ENCODE measurements around the gene GRK2. TPM values are rescaled to one million over a fixed set of nuclear protein-coding genes. Genes with fewer than 3 reads are reported as not detected.

The GRK2 gene
- total RNA-seq, 1 experiment from 2014 or later = 56.3 TPM

- no peak overlapping the region for H3K4ac ChIP-seq (ENCODE audit: low read depth, low read length)
- no peak overlapping the region for H3K9ac ChIP-seq (ENCODE audit: extremely low read depth, insufficient read length, low read length)
- no peak overlapping the region for H2BK20ac ChIP-seq (ENCODE audit: low read depth, low read length, poor library complexity, severe bottlenecking)
- no peaks in the 10 kb centered on the region for H3K27me3 ChIP-seq (ENCODE audit: insufficient read depth, low read length)
- peaks cover 2% of the 10 kb centered on the region; the same call in 1 of the 2 replicates for H3K27me3 Mint-ChIP-seq (ENCODE audit: low read depth)
- no peak overlapping the region for H2BK120ac ChIP-seq (ENCODE audit: low read depth, low read length, poor library complexity, severe bottlenecking)
- H3K4me1 Mint-ChIP-seq = peaks cover 9 to 10% of the 10 kb centered on the region in 2 experiments
- H2BK5ac ChIP-seq (ENCODE audit: insufficient read length, low read length) = no peak overlapping the region
- H3K27ac Mint-ChIP-seq = no peak overlapping the region
- no peak overlapping the region for H2AK5ac ChIP-seq (ENCODE audit: insufficient read length, low read length)
- no peak overlapping the region for H3K27ac ChIP-seq (ENCODE audit: insufficient read length, low read depth, low read length)
- H2BK12ac ChIP-seq (ENCODE audit: insufficient read length, low read depth, low read length) = no peak overlapping the region
- no peak overlapping the region for H3T11ph ChIP-seq (ENCODE audit: low read length)
- WGBS (ENCODE audit: extremely low coverage, insufficient read length, low lambda C conversion rate) = no CpG with 5 or more reads among the region's 3 CpGs
- no peak overlapping the region for H3K4me2 ChIP-seq (ENCODE audit: insufficient read depth, insufficient read length, low read length)
- peaks cover 16 to 21% of the 10 kb centered on the region in 2 experiments for H3K9me3 Mint-ChIP-seq
- no peak for TF ChIP-seq CTCF (conservative IDR thresholded peaks at IDR 0.05)
- H4K20me1 ChIP-seq (ENCODE audit: control insufficient read depth, insufficient read depth, insufficient read length) = no peaks in the 10 kb centered on the region
- peaks cover under 1% of the 10 kb centered on the region; the same call in 1 of the 2 replicates for H3K4me1 ChIP-seq (ENCODE audit: insufficient read depth, low read length)
- no peak for DNase-seq
- H2BK15ac ChIP-seq (ENCODE audit: low read depth, low read length) = no peak overlapping the region
- no peaks in the 10 kb centered on the region for H3K9me3 ChIP-seq (ENCODE audit: control insufficient read depth, low read depth, low read length)
- no peak overlapping the region for H4K8ac ChIP-seq (replicated peaks; ENCODE audit: insufficient read length, low read depth, low read length)
- peaks cover 32 to 54% (median 42%) of the 10 kb centered on the region in 3 experiments for H3K36me3 Mint-ChIP-seq (ENCODE audit: insufficient read depth in 1 of 3, low read depth in 3 of 3)
- H2AFZ ChIP-seq (ENCODE audit: low read length) = no peak overlapping the region
- no peak overlapping the region for H3K4me3 Mint-ChIP-seq
- H3K18ac ChIP-seq (ENCODE audit: insufficient read length, low read depth, low read length) = no peak overlapping the region
- H3K79me2 ChIP-seq (ENCODE audit: insufficient read depth, low read length) = no peaks in the 10 kb centered on the region
- H3K79me1 ChIP-seq (ENCODE audit: insufficient read depth, low read depth, low read length, poor library complexity, severe bottlenecking) = no peaks in the 10 kb centered on the region
- H3K56ac ChIP-seq (ENCODE audit: insufficient read length, low read depth, low read length) = no peak overlapping the region
- peaks cover 6% of the 10 kb centered on the region for H3K23me2 ChIP-seq (ENCODE audit: insufficient read length, low read depth, low read length, poor library complexity, severe bottlenecking)
- no peak overlapping the region for H3K14ac ChIP-seq (ENCODE audit: insufficient read depth, low read length)
- H4K91ac ChIP-seq (ENCODE audit: insufficient read length, low read depth, low read length) = no peak overlapping the region
- H4K5ac ChIP-seq (ENCODE audit: insufficient read length, low read depth, low read length) = no peak overlapping the region
- no peak overlapping the region for H3K23ac ChIP-seq (ENCODE audit: insufficient read length, low read depth, low read length)
These were observed 26.4 kb downstream of the GRK2 start for GRCh38 chr11:67292671-67293070.

Data from H9 (cell line).